ENCODE measurements around the gene PTK6.
"Not testable (repeated sequence)": the region's sequence is repeated elsewhere in the genome, so short reads cannot be mapped to it uniquely, and the experiment has no call there.

PTK6 gene

GRCh38 chr20:63527184-63527583 lies 10.0 kb downstream of the PTK6 start:
- DNase-seq, result no peak

DNA sequence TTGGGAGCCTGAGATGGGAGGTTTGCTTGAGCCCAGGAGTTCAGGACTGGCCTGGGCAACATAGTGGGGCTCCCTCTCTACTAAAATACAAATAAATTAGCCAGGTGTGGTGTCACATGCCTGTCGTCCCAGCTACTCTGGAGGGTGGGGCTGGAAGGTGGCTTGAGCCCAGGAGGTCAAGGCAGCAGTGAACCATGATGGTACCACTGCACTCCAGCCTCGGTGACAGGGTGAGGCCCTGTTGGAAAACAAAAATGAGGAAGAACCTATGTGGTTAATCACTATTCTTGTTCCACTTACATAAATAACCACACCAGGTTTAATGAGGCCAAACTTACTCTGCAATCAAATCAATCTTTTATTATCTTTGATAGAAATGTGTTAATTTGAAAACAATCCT lies 11.2 kb downstream of the PTK6 start:
- DNase-seq, result no peak

DNA sequence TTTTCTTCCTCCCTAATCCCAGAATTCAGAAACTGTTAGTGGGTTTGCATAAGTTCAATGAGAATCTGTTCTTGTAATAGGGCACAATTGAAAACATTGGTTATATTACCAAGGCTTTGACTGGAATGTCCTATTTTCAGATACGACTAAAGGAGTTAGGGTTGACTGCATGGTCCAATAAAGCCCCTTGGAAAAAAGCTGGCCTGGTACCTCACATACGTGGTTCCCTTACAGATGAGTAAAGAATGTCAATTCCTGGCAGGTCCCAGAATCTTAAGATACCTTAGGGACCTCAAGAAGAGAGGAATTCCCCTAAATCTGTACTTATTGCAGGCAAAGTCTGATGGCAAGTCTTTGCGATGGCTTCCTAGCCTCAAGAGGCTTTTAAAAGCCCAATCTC lies 12.0 kb downstream of the PTK6 start:
- DNase-seq, result peak; percentile 30

DNA sequence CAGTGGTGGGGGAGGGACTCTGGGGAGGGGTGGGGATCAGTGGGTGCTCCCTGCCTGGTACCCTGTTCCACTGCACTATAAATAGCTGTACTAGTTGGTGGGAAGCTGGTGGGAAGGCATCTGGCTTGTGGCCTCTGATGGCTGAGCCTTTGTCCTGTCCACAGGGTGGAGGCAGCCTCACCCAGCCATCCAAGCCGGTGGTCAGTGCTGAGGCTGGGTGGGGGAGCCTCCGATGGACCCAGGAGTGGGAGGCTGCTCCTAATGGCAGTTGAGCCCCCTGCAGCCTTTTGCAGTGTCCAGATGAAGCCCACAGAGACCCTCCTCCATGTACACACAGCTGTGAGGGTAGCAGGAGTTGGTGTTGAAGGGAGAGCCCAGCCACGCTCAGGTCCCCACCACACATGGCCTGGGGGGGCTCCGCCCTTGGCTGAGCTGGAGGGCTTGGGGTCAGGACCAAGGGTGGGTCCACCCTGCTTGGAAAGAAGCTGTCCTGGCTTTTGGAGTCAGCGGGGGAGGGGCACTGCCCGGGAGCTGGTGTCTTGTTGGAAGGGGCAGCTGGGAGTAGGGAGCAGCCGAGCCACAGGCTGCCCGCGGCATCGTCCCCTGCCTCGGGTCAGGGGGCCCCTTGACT lies 14.1 kb downstream of the PTK6 start:
- no peak for DNase-seq

GRCh38 chr20:63522091-63522868 lies 14.9 kb downstream of the PTK6 start:
- no peak for DNase-seq

GRCh38 chr20:63521602-63522001 lies 15.6 kb downstream of the PTK6 start:
- no peak for DNase-seq

GRCh38 chr20:63520934-63521601 lies 16.1 kb downstream of the PTK6 start:
- peak; percentile 57 for DNase-seq

- peak; percentile 80 for DNase-seq
Observed at GRCh38 chr20:63520504-63520933, 16.7 kb downstream of the PTK6 start, which contains the start of gene PPDPF. Gene PPDPF (plus strand): TSS chr20:63520765. CDS start chr20:63521309, 544 bp downstream.

- DNase-seq, result peak; percentile 63
Observed at GRCh38 chr20:63519668-63520503, 17.3 kb downstream of the PTK6 start.

GRCh38 chr20:63518946-63519667 lies 18.1 kb downstream of the PTK6 start:
- no peak for DNase-seq

DNA sequence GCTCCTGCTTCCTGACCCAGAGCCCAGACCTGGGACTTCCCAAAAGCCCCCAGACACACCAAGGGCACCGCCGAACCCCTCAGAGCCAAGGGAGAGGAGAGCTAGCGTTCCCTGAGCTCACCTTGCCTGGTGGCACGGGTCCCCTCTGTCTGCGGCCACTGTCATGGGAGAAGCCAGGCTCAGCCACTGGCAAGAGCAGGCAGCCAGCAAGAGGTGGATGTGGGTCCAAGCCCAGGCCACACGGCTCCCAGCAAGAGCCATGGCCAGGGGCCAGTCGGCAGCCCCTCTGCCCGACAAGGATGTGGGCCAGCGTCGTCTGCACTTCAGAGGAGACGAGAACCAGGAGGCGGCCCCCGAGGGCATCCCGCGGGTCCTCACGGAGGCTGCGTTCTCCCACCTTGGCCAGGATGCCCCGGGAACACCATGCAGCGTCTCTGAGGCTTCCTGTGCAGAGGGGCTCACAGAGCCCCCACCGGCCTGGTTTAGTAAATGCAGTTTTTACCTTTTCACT lies 18.8 kb downstream of the PTK6 start:
- DNase-seq, result no peak

- DNase-seq, result no peak
Observed at GRCh38 chr20:63517376-63518309, 19.5 kb downstream of the PTK6 start.

GRCh38 chr20:63514520-63514919 lies 22.7 kb downstream of the PTK6 start:
- DNase-seq, result not testable (repeated sequence)

- DNase-seq, result no peak
Observed at GRCh38 chr20:63513207-63513606, 24.0 kb downstream of the PTK6 start.

- DNase-seq, result no peak
Observed at GRCh38 chr20:63509088-63509564, 28.1 kb downstream of the PTK6 start.

GRCh38 chr20:63508072-63508768 lies 29.0 kb downstream of the PTK6 start:
- no peak for DNase-seq

- no peak for DNase-seq
Observed at GRCh38 chr20:63507083-63507743, 30.0 kb downstream of the PTK6 start.

DNA sequence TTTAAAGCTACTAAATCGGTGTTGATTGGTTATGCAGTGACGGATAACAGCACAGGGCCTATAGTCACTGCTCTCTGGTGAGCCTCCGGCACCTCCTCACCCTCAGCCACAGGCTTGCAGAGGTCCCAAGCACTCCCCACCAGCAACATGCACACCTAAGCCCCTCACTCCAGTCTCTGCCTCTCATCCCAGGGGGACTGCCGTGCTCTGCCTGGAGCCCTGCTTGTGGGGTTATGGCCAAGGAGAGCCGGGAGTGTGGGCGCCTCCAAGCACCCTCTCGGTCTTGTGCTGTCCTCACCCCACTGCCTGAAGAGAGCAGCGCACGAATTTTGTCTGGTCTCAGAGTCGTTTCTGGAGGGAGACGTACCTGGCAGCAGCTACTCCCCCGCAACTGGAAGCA lies 31.5 kb downstream of the PTK6 start:
- DNase-seq, result no peak

DNA sequence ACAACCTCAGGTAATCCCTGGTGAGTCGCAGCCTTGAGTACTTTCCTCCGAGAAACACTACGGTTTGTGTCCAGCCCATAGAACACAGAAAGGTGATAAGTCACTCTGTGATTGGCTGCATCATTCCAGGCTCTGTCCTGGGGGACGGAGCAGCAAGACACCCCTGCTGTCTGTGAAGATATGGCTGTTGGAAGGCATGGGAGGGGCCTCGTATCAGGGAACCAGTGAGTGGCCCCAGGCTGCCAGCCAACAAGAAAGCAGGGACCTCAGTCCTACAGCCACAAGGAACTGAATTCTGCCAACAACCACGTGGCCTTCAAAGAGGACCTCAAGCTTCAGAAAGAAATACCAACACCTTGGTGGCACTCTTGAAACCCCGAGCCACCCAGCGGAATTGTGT lies 31.9 kb downstream of the PTK6 start:
- no peak for DNase-seq
